Trophoblast cell (in vitro differentiated cells and primary cell): ENCODE results near the gene CASZ1.

ENCODE experiments used
- DNase-seq, 2 donors: peaks; one replicate each; pipeline ENCODE4 v3.0.0-alpha.2; 2016
- H2AFZ ChIP-seq: 2 replicates; pipeline ENCODE4 v1.6.1; 2013; ENCODE audit warnings: low read length, moderate library complexity, mild to moderate bottlenecking; ENCODE audit not compliant: insufficient read depth, poor library complexity
- H2AK5ac ChIP-seq: 2 replicates; pipeline ENCODE4 v1.6.1; 2013; ENCODE audit warnings: mild to moderate bottlenecking, low read length
- H2BK120ac ChIP-seq: 2 replicates; pipeline ENCODE4 v1.6.1; 2013; ENCODE audit warnings: low read length, mild to moderate bottlenecking, moderate library complexity; ENCODE audit not compliant: insufficient read depth, poor library complexity
- H2BK12ac ChIP-seq: 2 replicates; pipeline ENCODE4 v1.6.1; 2013; ENCODE audit warnings: mild to moderate bottlenecking, low read length, moderate library complexity
- H2BK5ac ChIP-seq: 2 replicates; pipeline ENCODE4 v1.6.1; 2013; ENCODE audit warnings: low read length, low read depth, moderate library complexity, mild to moderate bottlenecking; ENCODE audit not compliant: poor library complexity
- H3K14ac ChIP-seq: 2 replicates; pipeline ENCODE4 v1.6.1; 2013; ENCODE audit warnings: mild to moderate bottlenecking, low read length
- H3K18ac ChIP-seq: 2 replicates; pipeline ENCODE4 v1.6.1; 2013; ENCODE audit warnings: mild to moderate bottlenecking, low read length
- H3K23ac ChIP-seq: 2 replicates; pipeline ENCODE4 v1.6.1; 2013; ENCODE audit warnings: low read length
- H3K27ac ChIP-seq: 2 replicates; pipeline ENCODE4 v1.5.1; 2013; ENCODE audit warnings: low read depth, mild to moderate bottlenecking, inconsistent platforms, low read length, moderate library complexity
- H3K27me3 ChIP-seq: 2 replicates; pipeline ENCODE4 v1.6.1; 2013; ENCODE audit warnings: inconsistent platforms, mild to moderate bottlenecking, low read length, moderate library complexity; ENCODE audit not compliant: insufficient read depth
- H3K36me3 ChIP-seq, 2 experiments: 1 replicate in 1 of 2; 2 replicates in 1 of 2; pipeline ENCODE4 v1.6.1; 2013; ENCODE audit warnings: low read length in 2 of 2, mild to moderate bottlenecking in 2 of 2, moderate library complexity in 1 of 2; ENCODE audit not compliant: insufficient read depth in 2 of 2, control insufficient read depth in 1 of 2
- H3K4ac ChIP-seq: 2 replicates; pipeline ENCODE4 v1.6.1; 2013; ENCODE audit warnings: low read depth, mild to moderate bottlenecking, low read length, moderate library complexity
- H3K4me1 ChIP-seq, 2 experiments: 1 replicate in 1 of 2; 2 replicates in 1 of 2; pipeline ENCODE4 v1.6.1; 2013; ENCODE audit warnings: low read length in 2 of 2, mild to moderate bottlenecking in 2 of 2, moderate library complexity in 1 of 2; ENCODE audit not compliant: insufficient read depth in 2 of 2, control insufficient read depth in 1 of 2
- H3K4me2 ChIP-seq: 2 replicates; pipeline ENCODE4 v1.6.1; 2013; ENCODE audit warnings: inconsistent platforms, mild to moderate bottlenecking, low read length, moderate library complexity
- H3K4me3 ChIP-seq: 2 replicates; pipeline ENCODE4 v1.5.1; 2013; ENCODE audit warnings: mild to moderate bottlenecking, low read depth, low read length, inconsistent platforms
- H3K79me1 ChIP-seq: one replicate; pipeline ENCODE4 v1.6.1; 2013; ENCODE audit warnings: low read length
- H3K79me2 ChIP-seq: 2 replicates; pipeline ENCODE4 v1.6.1; 2013; ENCODE audit warnings: low read length, mild to moderate bottlenecking; ENCODE audit not compliant: control insufficient read depth, insufficient read depth, poor library complexity
- H3K9ac ChIP-seq: 2 replicates; pipeline ENCODE4 v1.6.1; 2013; ENCODE audit warnings: mild to moderate bottlenecking, low read length
- H3K9me3 ChIP-seq: 2 replicates; pipeline ENCODE4 v1.6.1; 2013; ENCODE audit warnings: low read depth, mild to moderate bottlenecking, control low read depth, inconsistent platforms, low read length; ENCODE audit not compliant: insufficient read depth
- H4K12ac ChIP-seq: 2 replicates; pipeline ENCODE4 v1.6.1; 2013; ENCODE audit warnings: low read depth, mild to moderate bottlenecking, low read length, moderate library complexity
- H4K8ac ChIP-seq: 2 replicates; pipeline ENCODE4 v1.6.1; 2013; ENCODE audit warnings: low read depth, mild to moderate bottlenecking, low read length, moderate library complexity
- H4K91ac ChIP-seq: one replicate; pipeline ENCODE4 v1.6.1; 2013; ENCODE audit warnings: low read depth, mild to moderate bottlenecking, low read length, moderate library complexity
- WGBS: extraction: QIAGEN DNeasy Blood & Tissue Kit; methylation state at CpG from one replicate; pipeline ENCODE4 v1.1.7; 2013; ENCODE audit warnings: missing lambda C conversion rate; ENCODE audit not compliant: insufficient read length, insufficient coverage; ENCODE audit errors: extremely low coverage; 5-methylcytosine and 5-hydroxymethylcytosine counted together

Gene CASZ1

DNA sequence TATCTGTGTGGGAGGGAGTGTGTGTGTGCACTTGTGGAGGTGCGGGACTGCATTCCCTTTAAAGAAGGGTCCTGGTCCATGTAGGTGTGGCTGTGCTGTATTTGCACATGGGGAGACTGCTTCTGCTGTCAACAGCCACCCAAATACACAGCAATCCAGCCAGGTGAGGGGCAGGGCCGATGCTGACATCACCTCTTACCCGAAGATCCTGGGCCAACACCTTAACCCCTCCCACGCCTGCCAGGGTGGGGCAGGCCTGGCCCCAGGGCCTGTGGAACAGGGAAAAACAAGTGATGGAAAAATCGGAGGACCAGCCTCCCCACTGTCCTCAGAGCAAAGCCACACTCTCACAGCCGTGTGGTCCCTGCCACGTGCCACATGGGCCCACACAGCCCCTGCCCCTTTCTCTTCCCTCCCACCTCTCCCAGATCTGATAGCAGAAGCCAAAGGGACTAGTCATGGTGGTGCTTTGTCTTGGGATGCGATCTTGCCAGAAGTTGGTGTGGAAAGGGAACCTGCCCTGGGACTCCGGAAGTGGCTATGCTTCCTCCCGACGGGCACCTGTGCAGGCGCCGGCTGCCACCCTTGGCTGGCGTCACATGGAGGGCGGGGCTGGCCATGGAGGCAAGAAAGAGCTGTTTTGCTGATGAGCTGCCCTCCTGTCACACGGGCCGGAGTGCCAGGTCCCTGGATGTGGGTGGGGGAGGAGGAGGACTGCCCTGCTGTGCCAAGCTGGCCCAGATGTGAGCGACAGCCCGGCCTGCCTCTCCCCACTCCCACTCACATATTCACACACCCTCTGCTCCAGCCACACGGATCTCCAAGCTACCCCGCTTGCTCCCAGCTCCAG is 7.8 kb upstream of the CASZ1 start:
- no peak overlapping the region for H2AFZ ChIP-seq
- no peak overlapping the region for H4K12ac ChIP-seq
- no peak overlapping the region for H3K4me3 ChIP-seq
- no peaks in the 10 kb centered on the region for H3K79me1 ChIP-seq
- H3K36me3 ChIP-seq: no peaks in the 10 kb centered on the region
- no peak overlapping the region for H2AK5ac ChIP-seq
- no peak overlapping the region for H3K4me2 ChIP-seq
- no peak overlapping the region for H3K4ac ChIP-seq
- H3K27me3 ChIP-seq: no peaks in the 10 kb centered on the region
- no peak overlapping the region for H2BK5ac ChIP-seq
- H3K27ac ChIP-seq: no peak overlapping the region
- no peak overlapping the region for H3K23ac ChIP-seq
- H3K9ac ChIP-seq: no peak overlapping the region
- H4K91ac ChIP-seq: no peak overlapping the region
- no peaks in the 10 kb centered on the region for H3K79me2 ChIP-seq
- H3K14ac ChIP-seq: no peak overlapping the region
- no CpG with 5 or more reads among the region's 21 CpGs for WGBS
- no peak overlapping the region for H3K18ac ChIP-seq
- no peak for DNase-seq
- H2BK12ac ChIP-seq: no peak overlapping the region
- H3K9me3 ChIP-seq: peaks cover 2% of the 10 kb centered on the region
- no peaks in the 10 kb centered on the region for H3K4me1 ChIP-seq
- H2BK120ac ChIP-seq: no peak overlapping the region
- no peak overlapping the region for H4K8ac ChIP-seq

- Histone ChIP-seq H2AFZ (no peak overlapping the region), H2AK5ac (no peak overlapping the region), H3K14ac (no peak overlapping the region), H3K36me3 (no peaks in the 10 kb centered on the region), H3K27me3 (no peaks in the 10 kb centered on the region), H3K79me1 (no peaks in the 10 kb centered on the region), H4K91ac (no peak overlapping the region), H2BK12ac (no peak overlapping the region), H3K4ac (no peak overlapping the region), H3K9me3 (peaks cover 2% of the 10 kb centered on the region), H3K9ac (no peak overlapping the region), H3K79me2 (no peaks in the 10 kb centered on the region), H3K23ac (no peak overlapping the region), H4K12ac (no peak overlapping the region), H3K27ac (no peak overlapping the region), H3K18ac (no peak overlapping the region), H4K8ac (no peak overlapping the region), H3K4me2 (no peak overlapping the region), H3K4me1 (no peaks in the 10 kb centered on the region), H3K4me3 (no peak overlapping the region), H2BK5ac (no peak overlapping the region), H2BK120ac (no peak overlapping the region)
- no peak for DNase-seq
- no CpG with 5 or more reads among the region's 12 CpGs for WGBS
Measured at GRCh38 chr1:10802944-10803715, 6.7 kb upstream of the CASZ1 start.

GRCh38 chr1:10800778-10801177 is 4.3 kb upstream of the CASZ1 start:
- H3K4me2 ChIP-seq: no peak overlapping the region
- H3K4me3 ChIP-seq: no peak overlapping the region
- H3K79me2 ChIP-seq: no peaks in the 10 kb centered on the region
- no CpG with 5 or more reads among the region's 3 CpGs for WGBS
- no peak overlapping the region for H3K27ac ChIP-seq
- H3K18ac ChIP-seq: no peak overlapping the region
- no peak overlapping the region for H2AFZ ChIP-seq
- H2AK5ac ChIP-seq: no peak overlapping the region
- H3K23ac ChIP-seq: no peak overlapping the region
- H3K14ac ChIP-seq: no peak overlapping the region
- peaks cover 4% of the 10 kb centered on the region for H3K27me3 ChIP-seq
- H2BK120ac ChIP-seq: no peak overlapping the region
- no peak overlapping the region for H4K91ac ChIP-seq
- H2BK5ac ChIP-seq: no peak overlapping the region
- no peak overlapping the region for H3K4ac ChIP-seq
- H3K79me1 ChIP-seq: no peaks in the 10 kb centered on the region
- no peaks in the 10 kb centered on the region for H3K4me1 ChIP-seq
- DNase-seq: no peak
- H3K9me3 ChIP-seq: peaks cover 2% of the 10 kb centered on the region
- no peak overlapping the region for H2BK12ac ChIP-seq
- H3K36me3 ChIP-seq: no peaks in the 10 kb centered on the region
- H4K12ac ChIP-seq: no peak overlapping the region
- no peak overlapping the region for H3K9ac ChIP-seq
- H4K8ac ChIP-seq: no peak overlapping the region

- no peaks in the 10 kb centered on the region for H3K79me2 ChIP-seq
- no peak overlapping the region for H3K4ac ChIP-seq
- no peak overlapping the region for H2AFZ ChIP-seq
- no peak overlapping the region for H4K91ac ChIP-seq
- peaks cover 4% of the 10 kb centered on the region for H3K9me3 ChIP-seq
- no peak overlapping the region for H3K4me2 ChIP-seq
- no peak overlapping the region for H3K18ac ChIP-seq
- H4K12ac ChIP-seq: no peak overlapping the region
- H2BK120ac ChIP-seq: no peak overlapping the region
- H3K27ac ChIP-seq: no peak overlapping the region
- no CpG with 5 or more reads among the region's 6 CpGs for WGBS
- H3K23ac ChIP-seq: no peak overlapping the region
- peaks cover 15% of the 10 kb centered on the region for H3K27me3 ChIP-seq
- no peak for DNase-seq
- H4K8ac ChIP-seq: no peak overlapping the region
- H3K4me1 ChIP-seq: peaks cover 2 to 3% of the 10 kb centered on the region in 2 experiments
- H2AK5ac ChIP-seq: no peak overlapping the region
- no peak overlapping the region for H3K9ac ChIP-seq
- no peak overlapping the region for H3K4me3 ChIP-seq
- no peaks in the 10 kb centered on the region for H3K36me3 ChIP-seq
- H2BK5ac ChIP-seq: no peak overlapping the region
- H3K79me1 ChIP-seq: no peaks in the 10 kb centered on the region
- no peak overlapping the region for H3K14ac ChIP-seq
- no peak overlapping the region for H2BK12ac ChIP-seq
Measured at GRCh38 chr1:10799726-10800125, 3.3 kb upstream of the CASZ1 start.
